ENCODE measurements around the gene FNIP2.
A peak's percentile ranks its signal among the peaks of the same experiment; 100 is the strongest.
"Not testable (repeated sequence)": the region's sequence is repeated elsewhere in the genome, so short reads cannot be mapped to it uniquely, and the experiment has no call there.

FNIP2 gene

DNA sequence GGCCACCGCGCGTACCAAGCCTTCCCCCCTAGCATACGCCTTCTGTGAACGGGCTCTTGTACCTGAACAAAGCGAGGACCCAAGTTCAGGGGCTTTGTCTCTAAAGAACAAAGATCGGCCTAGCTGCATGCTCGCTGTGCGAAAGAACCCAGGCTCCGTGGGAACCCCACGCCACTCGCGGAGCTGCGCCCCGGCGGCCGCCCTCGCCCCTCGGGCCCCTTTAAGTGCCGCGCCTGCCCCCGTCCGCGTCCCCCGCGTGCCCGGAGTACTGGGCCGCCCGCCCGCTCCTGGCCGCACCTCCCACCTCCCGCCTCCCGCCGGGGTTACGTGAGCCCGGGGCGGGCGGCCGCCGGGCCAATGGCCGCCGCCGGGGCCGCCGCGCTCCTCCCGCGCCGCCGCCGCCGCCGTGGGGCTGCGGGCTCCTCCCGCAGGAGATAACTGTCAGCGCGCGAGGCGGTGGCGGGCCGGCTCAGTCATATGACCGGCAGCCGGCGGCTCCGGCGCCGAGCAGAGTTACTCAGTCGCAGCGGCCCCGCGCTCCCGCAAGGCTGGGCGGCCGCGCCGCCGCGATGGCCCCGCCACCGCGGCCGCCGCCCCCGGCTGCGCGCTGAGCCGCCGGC lies at the start of gene FNIP2:
Gene FNIP2 (plus strand): TSS at position 472 of the 620 bp plus-strand sequence. CDS start 187 bp downstream, outside the sequence.
- DNase-seq: peak; percentile 88

DNA sequence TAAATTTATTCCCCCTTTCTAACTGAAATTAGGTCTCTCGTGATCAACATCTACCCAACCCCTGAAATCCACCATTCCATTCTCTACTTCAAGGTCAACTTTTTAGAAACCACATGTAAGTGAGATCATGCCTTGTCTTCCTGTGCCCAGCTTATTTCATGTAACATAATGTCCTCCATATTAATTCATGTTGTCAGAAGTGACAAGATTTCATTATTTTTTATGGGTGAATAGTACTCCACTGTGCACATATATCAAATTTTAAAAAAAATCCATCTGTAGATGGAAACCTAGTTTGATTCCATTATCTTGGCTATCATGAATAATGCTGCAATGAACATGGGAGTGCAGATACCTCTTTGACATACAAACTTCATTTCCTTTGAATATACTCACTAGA lies 47.1 kb upstream of the FNIP2 start:
- DNase-seq: no peak

DNA sequence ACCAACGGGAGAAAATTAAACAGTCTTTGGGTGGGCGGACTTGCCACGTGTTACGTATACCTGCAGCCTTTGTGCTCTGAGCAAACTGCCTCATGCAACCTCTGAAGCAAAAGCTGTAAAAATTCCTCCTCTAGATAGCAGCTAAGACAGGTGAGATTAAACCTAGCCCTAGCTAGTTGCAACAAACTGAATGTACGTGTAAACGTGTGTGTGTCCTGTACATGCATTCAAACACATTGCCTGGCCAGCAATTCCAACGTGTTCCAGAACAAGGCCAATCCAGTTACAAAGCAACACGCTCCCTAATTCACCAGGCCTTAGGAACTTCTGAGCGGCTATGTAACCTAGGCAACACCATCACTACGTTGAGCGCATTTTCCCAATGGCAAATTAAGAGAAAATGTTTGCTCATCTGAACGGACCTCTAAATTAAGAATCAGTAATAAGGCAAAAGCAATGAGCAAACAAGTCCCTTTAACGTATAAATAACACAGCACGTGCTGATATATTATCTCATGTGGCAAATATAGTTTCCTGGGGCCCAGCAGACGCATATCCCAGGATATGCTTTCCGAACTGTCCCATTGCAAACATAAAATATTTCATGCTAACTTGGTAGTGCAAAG lies 46.4 kb upstream of the FNIP2 start:
- DNase-seq: peak; percentile 34

DNA sequence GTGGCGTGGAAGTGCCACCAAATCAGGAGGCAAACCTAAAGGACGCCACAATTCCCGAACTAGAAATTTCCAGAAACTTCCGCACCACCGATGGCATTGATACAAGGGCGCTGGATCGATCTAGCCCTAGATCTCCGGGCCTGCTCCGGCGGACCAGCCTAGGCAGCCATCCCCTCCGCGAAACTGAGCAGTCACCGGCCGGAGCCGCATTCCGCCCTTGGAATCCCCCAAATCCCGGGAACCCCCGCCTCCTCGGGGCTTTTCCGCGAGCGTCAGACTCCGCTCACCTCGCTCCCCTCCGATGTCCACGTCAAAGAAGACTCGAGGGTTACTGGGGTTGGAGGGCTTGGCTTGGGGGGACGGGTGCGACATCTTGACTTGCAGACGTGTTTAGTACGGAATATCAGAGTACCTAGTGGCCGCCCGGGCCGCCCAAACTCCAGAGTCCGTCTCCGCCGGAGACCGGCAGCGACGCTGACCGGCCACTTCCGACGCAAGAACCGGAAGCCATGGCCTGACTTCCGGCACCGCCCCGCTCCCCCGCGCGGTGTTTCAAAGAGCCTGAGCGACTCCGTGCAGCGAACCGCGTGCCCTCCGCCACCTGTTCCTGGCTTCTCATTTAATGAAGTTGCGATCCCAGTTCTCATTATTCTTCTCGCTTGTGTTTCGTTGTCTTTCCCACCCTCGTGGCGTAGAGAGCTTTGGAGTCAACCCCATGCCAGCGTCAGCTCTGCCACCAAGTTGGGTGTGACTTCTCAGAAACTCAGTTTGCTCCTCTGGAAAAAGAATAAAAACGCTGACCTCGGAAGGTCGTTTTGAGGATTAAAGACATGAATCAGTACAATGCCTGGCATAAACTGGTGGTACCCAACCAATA lies 45.7 kb upstream of the FNIP2 start, which contains the start of gene PPID:
Gene PPID (minus strand): TSS at position 480 of the 877 bp plus-strand sequence. CDS start 108 bp downstream, at position 372.
- DNase-seq: peak; percentile 91

DNA sequence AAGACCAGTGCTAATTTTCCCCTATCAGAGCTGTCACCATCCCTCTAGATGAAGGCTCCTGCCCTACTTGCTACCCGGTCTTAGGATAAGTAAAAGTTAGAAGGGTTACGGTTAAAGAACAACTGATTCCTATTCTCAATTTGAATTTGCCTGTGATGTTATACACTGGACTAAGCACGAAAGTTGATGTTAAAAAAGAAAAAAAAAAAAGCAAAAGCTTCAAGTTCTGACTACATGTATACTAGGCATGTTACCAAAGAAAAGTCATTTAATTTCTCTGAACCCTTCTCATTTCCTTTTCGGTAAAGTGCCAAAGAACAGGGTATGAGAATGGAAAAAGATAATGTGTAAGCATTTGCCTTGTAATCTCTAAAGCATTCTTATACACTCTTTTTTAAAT lies 44.2 kb upstream of the FNIP2 start:
- no peak for DNase-seq

DNA sequence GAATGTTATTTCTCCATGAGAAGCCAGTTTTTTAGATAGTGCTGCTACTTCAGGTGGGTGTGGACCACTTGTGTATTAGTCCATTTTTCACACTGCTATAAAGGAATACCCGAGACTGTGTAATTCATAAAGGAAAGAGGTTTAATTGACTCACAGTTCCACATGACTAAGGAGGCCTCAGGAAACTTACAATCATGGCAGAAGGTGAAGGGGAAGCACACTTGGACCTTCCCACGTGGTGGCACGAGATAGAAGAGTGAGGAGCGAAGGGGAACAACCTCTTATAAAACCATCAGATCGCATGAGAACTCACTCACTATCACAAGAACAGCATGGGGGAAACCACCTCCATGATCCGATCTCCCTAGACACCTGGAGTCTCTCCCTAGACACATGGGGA lies 42.2 kb upstream of the FNIP2 start:
- DNase-seq: no peak

DNA sequence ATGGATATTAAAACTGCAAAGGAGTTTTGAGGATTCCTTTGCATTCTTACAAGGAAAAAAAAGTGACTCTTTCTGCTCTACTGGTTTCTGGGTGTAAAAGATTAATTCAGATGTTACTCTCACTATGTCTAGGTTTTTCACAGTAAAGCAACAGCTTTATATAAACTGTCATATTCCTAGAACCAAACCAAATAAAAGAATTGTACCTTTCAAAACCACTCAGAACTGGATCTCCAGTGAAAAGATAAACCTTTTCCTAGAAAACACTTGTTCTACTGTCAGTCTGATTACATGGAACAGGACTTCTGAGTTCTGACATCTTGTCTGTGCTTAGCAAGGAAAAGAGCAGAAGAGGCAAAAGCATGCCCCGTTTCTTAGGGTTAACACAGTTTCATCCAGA lies 40.6 kb upstream of the FNIP2 start:
- no peak for DNase-seq

DNA sequence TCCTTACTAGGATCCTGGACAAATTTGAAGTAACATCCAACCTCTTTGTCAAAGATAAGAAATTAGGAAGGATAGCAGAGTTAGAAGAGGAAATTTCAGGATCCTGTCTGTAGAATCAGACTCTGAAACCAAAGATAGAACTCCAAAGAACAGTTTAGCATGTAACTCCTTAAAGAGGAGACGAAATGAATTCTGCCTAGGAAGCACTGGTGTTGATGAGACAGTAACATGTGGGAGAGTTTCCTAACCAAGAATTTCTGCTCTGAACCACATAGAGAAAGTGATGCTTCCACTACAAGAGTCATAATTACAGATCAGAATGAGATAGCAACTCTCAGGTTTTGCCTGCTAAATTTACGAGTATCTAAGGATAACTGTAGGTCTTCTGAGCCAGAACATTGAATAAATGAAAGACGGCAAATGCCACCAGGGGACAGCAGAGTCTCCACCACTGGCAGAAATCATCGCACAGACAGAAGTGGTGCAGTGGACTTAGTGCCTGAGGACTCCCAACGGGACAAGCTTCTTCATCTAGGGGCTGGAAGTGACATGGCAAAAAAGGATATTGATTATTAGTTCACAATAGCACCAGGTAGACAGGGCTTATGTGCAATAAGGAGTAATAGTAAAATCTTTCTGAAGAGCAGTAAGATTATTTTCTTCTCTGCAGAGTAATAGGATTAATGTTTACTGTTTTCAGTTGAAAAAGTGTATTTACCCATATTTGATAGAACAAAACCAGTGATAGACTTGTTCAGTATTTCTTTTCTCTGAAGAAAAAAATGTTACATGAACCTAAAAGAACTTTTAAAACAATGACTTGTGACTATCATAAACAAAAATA lies 38.9 kb upstream of the FNIP2 start:
- DNase-seq: peak; percentile 65

DNA sequence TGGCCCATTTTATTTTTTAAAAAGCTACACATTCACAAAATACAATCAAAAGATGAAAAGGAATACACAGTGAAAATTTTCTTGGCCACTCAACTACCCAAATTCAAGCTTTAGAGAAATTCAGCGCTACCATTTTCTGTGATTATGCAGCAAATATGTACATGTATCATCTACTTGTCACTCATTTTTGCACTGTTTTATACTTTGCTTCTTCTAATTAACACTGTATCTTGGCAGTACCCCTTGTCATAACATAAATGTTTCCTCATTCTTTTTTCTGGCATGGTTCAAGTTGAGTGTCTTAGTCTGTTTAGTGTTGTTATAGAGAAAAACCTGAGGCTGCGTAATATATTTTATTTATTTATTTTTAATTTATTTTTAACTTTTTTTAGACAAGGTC lies 30.0 kb upstream of the FNIP2 start:
- DNase-seq: no peak

DNA sequence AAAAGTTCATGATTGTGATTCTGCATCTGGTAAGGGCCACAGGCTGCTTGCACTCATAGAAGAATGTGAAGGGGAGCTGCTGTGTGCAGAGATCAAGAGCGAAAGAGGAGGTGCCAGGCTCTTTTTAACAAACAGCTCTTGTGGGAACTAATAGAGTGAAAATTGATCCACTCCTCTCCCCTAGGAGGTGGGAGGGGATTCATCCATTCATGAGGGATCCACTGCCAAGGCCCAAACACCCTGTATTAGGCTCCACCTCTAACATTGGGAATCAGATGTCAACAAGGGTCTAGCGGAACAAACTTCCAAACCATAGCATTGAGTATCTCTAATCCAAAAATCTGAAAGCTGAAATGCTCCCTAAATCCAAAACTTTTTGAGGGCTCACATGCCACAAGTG lies 29.2 kb upstream of the FNIP2 start:
- DNase-seq: no peak

DNA sequence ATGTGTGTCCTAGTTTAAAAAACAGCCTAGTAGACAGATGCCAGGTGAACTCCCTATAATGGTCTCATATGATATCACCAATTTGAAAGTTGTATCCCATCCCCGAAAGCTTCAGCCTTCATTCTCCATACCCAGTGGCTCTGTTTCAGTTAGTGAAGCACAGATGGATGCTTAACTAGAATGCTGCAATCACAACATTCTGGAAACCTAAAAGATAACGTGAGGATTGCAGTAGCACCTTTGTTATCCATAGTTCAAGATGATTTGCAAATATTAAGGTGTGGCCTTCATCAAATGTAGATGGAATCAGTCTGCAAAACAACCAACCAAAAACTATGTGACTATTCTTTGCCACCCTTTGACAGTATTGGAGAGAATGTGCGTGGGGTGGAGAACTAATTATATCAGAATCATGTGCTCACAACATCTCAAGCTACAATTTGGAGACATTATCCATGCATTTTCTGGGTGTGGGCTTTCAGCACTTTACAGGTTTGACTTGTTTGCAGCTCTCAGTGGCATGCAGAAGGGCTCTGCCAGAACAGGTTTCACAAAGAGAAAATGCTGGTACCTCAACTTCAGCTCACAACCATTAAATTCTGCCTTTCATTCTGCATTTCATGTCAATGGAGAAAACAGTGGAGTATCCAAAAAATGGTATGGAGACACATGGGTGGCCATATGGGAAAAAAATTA lies 27.4 kb upstream of the FNIP2 start:
- DNase-seq: no peak

DNA sequence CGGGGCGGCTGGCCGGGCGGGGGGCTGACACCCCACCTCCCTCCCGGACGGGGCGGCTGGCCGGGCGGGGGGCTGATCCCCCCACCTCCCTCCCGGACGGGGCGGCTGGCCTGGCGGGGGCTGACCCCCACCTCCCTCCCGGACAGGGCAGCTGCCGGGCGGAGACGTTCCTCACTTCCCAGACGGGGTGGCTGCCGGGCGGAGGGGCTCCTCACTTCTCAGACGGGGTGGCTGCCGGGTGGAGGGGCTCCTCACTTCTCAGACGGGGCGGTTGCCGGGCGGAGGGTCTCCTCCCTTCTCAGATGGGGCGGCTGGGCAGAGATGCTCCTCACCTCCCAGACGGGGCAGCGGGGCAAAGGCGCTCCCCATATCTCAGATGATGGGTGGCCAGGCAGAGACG lies 22.3 kb upstream of the FNIP2 start:
- DNase-seq: not testable (repeated sequence)

DNA sequence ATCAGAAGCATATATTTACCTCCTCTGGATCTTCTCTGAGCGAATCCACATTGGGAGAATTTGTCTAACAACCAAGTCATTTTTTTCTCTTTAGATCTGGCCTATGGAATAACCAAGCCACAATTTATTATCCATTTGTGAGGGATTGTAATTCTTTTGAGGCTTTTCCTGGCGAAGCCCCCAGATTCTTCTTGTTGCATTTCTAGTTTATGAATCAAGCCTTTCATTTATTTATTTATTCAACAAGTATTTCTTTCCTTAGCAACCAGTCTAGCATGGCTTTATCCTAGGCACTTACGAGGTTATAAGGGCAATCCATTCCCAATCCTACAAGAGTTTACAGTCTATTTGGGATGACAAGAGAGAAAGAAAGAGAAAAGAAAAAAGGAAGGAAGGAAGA lies 18.4 kb upstream of the FNIP2 start:
- no peak for DNase-seq

DNA sequence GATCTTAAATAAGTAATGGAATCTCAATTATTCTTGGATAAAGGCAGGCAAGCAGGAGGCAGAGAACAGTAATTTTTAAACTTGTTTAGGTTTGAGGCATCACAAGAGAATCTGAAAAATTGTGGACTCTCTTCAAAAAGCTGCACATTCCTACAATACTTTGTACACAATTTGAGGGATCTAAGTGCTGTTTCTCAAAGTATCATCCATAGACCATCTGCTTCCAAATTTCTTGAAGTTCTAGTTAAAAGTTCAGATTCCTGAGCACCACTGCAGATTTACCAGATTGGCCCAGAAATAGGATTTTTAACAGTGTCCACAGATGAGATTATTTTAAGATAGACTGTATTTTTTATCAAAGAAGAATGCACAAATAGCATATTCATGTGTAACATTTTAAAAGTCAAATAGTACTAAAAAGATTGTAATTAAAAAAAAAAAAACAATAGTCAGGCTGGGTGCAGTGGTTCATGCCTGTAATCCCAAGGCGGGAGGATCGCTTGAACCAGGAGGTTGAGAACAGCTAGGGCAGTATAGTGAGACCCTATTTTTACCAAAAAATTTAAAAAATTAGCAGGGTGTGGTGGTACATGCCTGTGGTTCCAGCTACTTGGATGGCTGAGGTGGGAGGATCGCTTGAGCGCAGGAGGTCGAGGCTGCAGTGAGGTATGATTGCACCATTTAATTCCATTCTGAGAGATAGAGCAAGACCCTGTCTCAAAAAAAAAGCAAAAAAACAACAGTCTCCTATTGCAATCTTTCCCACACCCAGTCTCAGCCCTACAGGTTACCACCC lies 14.2 kb upstream of the FNIP2 start:
- DNase-seq: no peak

DNA sequence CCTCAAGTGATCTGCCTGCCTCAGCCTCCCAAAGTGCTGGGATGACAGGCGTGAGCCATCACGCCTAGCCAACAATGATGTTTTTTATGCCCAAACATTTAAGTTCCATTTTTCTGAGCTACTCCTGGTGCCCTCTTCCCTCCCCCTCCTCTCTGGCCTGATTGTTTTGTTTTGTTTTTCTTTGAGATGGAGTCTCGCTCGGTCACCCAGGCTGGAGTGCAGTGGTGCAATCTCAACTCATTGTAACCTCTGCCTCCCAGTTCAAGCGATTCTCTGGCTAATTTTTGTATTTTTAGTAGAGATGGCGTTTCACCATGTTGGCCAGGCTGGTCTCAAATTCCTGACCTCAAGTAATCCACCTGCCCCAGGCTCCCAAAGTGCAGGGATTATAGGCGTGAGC lies 13.0 kb upstream of the FNIP2 start:
- not testable (repeated sequence) for DNase-seq

DNA sequence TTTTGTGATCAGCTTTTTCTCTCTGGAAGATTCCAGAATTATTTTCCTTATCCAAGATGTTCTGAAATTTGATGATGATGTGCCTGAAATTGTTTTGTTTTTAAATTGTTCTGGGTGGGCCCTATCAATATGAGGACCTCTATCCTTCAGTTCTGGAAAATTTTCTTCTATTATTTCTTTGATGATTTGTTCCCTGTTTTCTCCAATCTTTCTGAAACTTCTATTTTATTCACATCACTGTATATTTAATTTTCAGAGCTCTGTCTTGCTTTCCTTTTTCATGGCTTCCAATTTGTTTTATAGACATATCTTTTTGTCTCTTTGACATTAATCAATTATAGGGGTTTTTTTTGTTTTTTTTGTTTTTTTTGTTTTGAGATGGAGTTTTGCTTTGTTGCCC lies 12.2 kb upstream of the FNIP2 start:
- no peak for DNase-seq

DNA sequence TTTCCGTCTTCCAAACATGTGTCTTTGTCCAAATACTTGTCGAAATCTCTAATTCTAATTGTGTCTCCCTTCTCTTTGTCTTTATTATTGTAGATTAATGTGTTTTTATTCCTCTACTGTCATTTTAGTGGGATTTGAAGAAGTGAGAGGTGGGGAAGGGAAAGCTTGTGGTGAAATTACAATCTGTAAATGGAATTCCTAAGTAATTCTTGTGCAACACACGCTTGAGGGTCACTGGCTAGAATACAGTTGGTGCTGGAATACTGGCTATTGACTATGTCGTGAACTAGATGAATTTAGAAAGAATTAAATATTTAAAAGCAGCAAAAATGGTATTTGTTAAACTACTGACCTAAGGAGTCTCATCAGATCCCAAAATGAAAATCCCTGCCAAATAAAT lies 10.7 kb upstream of the FNIP2 start:
- no peak for DNase-seq

DNA sequence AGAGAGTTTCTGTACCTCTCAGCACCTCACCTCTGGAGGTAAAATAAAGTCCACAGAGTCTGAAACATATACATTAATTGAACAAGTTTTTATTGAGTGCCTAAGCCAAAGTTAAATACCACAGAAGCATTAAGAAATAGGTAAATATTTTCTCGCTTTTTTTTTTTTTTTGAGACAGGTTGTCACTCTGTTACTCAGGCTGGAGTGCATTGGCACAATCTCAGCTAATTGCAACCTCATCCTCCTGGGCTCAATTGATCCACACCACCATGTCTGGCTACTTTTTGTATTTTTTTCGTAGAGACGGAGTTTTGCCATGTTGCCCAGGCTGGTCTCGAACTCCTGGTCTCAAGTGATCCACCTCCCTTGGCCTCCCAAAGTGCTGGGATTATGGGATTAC lies 10.1 kb upstream of the FNIP2 start:
- DNase-seq: no peak

DNA sequence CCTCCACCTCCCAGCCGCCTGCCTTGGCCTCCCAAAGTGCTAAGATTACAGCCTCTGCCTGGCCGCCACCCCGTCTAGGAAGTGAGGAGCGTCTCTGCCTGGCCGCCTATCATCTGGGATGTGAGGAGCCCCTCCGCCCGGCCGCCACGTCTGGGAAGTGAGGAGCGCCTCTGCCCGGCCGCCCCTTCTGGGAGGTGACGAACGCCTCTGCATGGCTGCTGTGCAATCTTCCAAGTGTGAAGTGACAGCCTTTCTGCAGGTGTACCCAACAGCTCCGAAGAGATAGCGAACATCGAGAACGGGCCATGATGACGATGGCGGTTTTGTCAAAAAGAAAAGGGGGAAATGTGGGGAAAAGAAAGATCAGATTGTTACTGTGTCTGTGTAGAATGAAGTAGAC lies 9.3 kb upstream of the FNIP2 start:
- DNase-seq: not testable (repeated sequence)

DNA sequence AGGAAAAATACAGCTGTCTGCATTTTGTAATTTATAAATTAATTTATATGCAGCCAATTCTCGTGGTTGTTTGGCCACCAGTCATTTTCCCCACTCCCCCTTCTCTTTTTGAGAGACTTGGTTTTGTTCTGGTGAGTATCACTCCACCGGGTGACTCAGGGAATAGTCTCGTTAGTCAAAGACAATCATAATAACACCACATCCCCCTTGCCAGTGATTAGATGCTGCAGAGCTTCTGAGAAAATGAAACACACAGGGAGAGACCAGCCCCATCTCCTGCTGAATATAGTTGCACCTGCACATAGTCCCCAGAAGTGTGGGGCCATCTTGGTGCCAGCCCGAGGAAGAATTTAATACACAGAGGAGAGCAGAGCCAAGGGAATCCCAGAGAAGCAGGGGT lies 8.0 kb upstream of the FNIP2 start:
- no peak for DNase-seq

DNA sequence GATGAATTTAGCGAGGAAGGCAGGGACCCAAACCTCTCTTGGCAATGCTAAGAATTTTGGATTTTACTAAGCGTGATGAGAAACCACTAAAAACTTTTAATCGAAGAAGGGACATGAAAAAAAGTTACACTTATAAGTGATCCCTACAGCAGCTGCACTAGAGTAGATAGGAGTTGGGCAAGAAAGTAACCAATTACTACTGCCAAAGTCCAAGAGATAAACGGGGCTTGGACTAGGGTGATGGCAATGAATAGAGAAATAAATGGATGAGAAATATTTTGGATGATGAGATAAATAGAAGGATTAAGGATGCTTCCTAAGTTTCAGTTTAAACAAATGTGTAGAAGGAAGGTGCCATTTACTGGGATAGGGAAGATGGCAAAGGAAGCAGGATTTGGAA lies 6.3 kb upstream of the FNIP2 start:
- DNase-seq: no peak
